Transverse colon (tissue), 4 donors: Measurements from ENCODE around the gene ARHGAP42.

Experiments
- CTCF ChIP-seq, 5 experiments: fragments of 200-600 bp in 3 of 5; fragments of 450-650 bp in 2 of 5; sonication (generic) in 3 of 5; IDR thresholded peaks; 1 replicate in 2 of 5; 2 replicates in 3 of 5; pipeline ENCODE4 v1.5.1; 2016 to 2017; ENCODE audit warnings: antibody characterized with exemption in 5 of 5, inconsistent platforms in 3 of 5, mild to moderate bottlenecking in 2 of 5, moderate library complexity in 1 of 5
- POLR2AphosphoS5 ChIP-seq, 3 donors: sonication (generic); formaldehyde crosslinking; IDR thresholded peaks; one replicate each; pipeline ENCODE4 v1.6.1; 2016; ENCODE audit warnings: antibody characterized with exemption in 3 of 3

GRCh38 chr11:100667449-100667848 is 19.6 kb upstream of the ARHGAP42 start:
- TF ChIP-seq POLR2AphosphoS5 (IDR thresholded peaks at IDR 0.05) (no peak), CTCF (IDR thresholded peaks at IDR 0.05) (no peak)
